Uterus (tissue), 2 donors: ENCODE measurements around the gene BACE2.
"Not testable (repeated sequence)": the region's sequence is repeated elsewhere in the genome, so short reads cannot be mapped to it uniquely, and the experiment has no call there.

Experiments used
- POLR2A ChIP-seq, 2 donors: fragments of 450-650 bp; IDR thresholded peaks; one replicate each; pipeline ENCODE4 v1.6.1; 2016; ENCODE audit warnings: antibody characterized with exemption in 2 of 2, mild to moderate bottlenecking in 1 of 2, moderate library complexity in 1 of 2
- TF ChIP-seq, protein P1 (sequence below), 4 experiments: fragments of 200-600 bp in 2 of 4; fragments of 450-650 bp in 2 of 4; sonication (generic) in 2 of 4; IDR thresholded peaks; one replicate each; pipeline ENCODE4 v1.5.1; 2016 to 2019; ENCODE audit warnings: antibody characterized with exemption in 4 of 4, mild to moderate bottlenecking in 2 of 4, moderate library complexity in 1 of 4

DNA sequence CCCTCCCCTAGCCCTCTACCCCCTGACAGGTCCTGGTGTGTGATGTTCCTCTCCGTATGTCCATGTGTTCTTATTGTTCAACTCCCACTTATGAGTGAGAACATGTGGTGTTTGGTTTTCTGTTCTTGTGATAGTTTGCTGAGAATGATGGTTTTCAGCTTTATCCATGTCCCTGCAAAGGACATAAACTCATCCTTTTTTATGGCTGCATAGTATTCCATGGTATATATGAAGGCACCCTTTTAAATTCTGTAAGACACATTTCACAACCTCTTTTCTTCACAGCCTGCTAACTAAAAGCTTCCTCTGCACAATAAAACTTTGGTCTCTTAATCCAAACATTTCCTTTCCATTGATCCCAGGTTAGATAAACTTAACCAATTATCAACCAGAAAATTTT is 88.3 kb downstream of the BACE2 start:
- TF ChIP-seq POLR2A (IDR thresholded peaks at IDR 0.05): not testable (repeated sequence)
- TF ChIP-seq, protein P1, sequence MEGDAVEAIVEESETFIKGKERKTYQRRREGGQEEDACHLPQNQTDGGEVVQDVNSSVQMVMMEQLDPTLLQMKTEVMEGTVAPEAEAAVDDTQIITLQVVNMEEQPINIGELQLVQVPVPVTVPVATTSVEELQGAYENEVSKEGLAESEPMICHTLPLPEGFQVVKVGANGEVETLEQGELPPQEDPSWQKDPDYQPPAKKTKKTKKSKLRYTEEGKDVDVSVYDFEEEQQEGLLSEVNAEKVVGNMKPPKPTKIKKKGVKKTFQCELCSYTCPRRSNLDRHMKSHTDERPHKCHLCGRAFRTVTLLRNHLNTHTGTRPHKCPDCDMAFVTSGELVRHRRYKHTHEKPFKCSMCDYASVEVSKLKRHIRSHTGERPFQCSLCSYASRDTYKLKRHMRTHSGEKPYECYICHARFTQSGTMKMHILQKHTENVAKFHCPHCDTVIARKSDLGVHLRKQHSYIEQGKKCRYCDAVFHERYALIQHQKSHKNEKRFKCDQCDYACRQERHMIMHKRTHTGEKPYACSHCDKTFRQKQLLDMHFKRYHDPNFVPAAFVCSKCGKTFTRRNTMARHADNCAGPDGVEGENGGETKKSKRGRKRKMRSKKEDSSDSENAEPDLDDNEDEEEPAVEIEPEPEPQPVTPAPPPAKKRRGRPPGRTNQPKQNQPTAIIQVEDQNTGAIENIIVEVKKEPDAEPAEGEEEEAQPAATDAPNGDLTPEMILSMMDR (IDR thresholded peaks at IDR 0.05): not testable (repeated sequence)
